ENCODE data around the gene PEX12. TPM values are rescaled to one million over a fixed set of nuclear protein-coding genes. Genes with fewer than 3 reads are reported as not detected.

PEX12 gene
- total RNA-seq, result 1 to 10 TPM; 1.1 to 2.8 TPM

- peak within 1 kb of the TSS; percentile 94 for H3K4me3 ChIP-seq
- H3K27ac ChIP-seq, result peak within 1 kb of the TSS; percentile 79 to 94
- no peaks in the 10 kb centered on the region for H3K27me3 ChIP-seq (replicated peaks; ENCODE audit: insufficient read depth)
- peak; percentile 72 for ATAC-seq (ENCODE audit: insufficient number of reproducible peaks, low FRiP score, low read depth)
- H3K36me3 ChIP-seq, result peaks cover 3% of the 10 kb centered on the region
- H3K9me3 ChIP-seq, result no peaks in the 10 kb centered on the region
- TF ChIP-seq, protein P1, sequence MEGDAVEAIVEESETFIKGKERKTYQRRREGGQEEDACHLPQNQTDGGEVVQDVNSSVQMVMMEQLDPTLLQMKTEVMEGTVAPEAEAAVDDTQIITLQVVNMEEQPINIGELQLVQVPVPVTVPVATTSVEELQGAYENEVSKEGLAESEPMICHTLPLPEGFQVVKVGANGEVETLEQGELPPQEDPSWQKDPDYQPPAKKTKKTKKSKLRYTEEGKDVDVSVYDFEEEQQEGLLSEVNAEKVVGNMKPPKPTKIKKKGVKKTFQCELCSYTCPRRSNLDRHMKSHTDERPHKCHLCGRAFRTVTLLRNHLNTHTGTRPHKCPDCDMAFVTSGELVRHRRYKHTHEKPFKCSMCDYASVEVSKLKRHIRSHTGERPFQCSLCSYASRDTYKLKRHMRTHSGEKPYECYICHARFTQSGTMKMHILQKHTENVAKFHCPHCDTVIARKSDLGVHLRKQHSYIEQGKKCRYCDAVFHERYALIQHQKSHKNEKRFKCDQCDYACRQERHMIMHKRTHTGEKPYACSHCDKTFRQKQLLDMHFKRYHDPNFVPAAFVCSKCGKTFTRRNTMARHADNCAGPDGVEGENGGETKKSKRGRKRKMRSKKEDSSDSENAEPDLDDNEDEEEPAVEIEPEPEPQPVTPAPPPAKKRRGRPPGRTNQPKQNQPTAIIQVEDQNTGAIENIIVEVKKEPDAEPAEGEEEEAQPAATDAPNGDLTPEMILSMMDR (IDR thresholded peaks at IDR 0.05), result no peak
- peak; percentile 58 for DNase-seq (ENCODE audit: low spot score)
- H3K4me1 ChIP-seq (ENCODE audit: control insufficient read depth in 1 of 2, low read depth in 2 of 2), result peaks cover 15 to 25% of the 10 kb centered on the region in 2 donors
Observed at GRCh38 chr17:35578197-35578928, at the start of gene PEX12. Gene PEX12, minus strand, starts transcription at chr17:35578571. Its CDS starts 550 bp downstream, at chr17:35578021.

- Histone ChIP-seq H3K4me3 (no peak overlapping the region), H3K4me1 (ENCODE audit: control insufficient read depth in 1 of 2, low read depth in 2 of 2) (no peaks in the 10 kb centered on the region), H3K27ac (no peak overlapping the region), H3K9me3 (no peaks in the 10 kb centered on the region), H3K27me3 (replicated peaks; ENCODE audit: insufficient read depth) (no peaks in the 10 kb centered on the region), H3K36me3 (peaks cover 34% of the 10 kb centered on the region)
- TF ChIP-seq, protein P1 (IDR thresholded peaks at IDR 0.05), result no peak
- DNase-seq (ENCODE audit: low spot score), result no peak
- ATAC-seq (ENCODE audit: insufficient number of reproducible peaks, low FRiP score, low read depth), result no peak
Observed at GRCh38 chr17:35627417-35627816, 49.0 kb upstream of the PEX12 start.

GRCh38 chr17:35621768-35622167, 43.4 kb upstream of the PEX12 start:
- ATAC-seq (ENCODE audit: insufficient number of reproducible peaks, low FRiP score, low read depth) (no peak), DNase-seq (ENCODE audit: low spot score) (no peak)
- Histone ChIP-seq H3K9me3 (no peaks in the 10 kb centered on the region), H3K4me1 (ENCODE audit: control insufficient read depth in 1 of 2, low read depth in 2 of 2) (no peaks in the 10 kb centered on the region), H3K4me3 (no peak overlapping the region), H3K36me3 (peaks cover 17% of the 10 kb centered on the region), H3K27ac (no peak overlapping the region), H3K27me3 (replicated peaks; ENCODE audit: insufficient read depth) (no peaks in the 10 kb centered on the region)
- TF ChIP-seq, protein P1 (IDR thresholded peaks at IDR 0.05), result no peak

GRCh38 chr17:35618628-35619027, 40.3 kb upstream of the PEX12 start:
- Histone ChIP-seq H3K4me3 (no peak overlapping the region), H3K4me1 (ENCODE audit: control insufficient read depth in 1 of 2, low read depth in 2 of 2) (no peaks in the 10 kb centered on the region), H3K27me3 (replicated peaks; ENCODE audit: insufficient read depth) (no peaks in the 10 kb centered on the region), H3K36me3 (no peaks in the 10 kb centered on the region), H3K27ac (no peak overlapping the region), H3K9me3 (no peaks in the 10 kb centered on the region)
- ATAC-seq (ENCODE audit: insufficient number of reproducible peaks, low FRiP score, low read depth) (no peak), DNase-seq (ENCODE audit: low spot score) (no peak)
- TF ChIP-seq, protein P1 (IDR thresholded peaks at IDR 0.05), result no peak

- TF ChIP-seq, protein P1 (IDR thresholded peaks at IDR 0.05), result no peak
- H3K27me3 ChIP-seq (replicated peaks; ENCODE audit: insufficient read depth), result no peaks in the 10 kb centered on the region
- no peaks in the 10 kb centered on the region for H3K4me1 ChIP-seq (ENCODE audit: control insufficient read depth in 1 of 2, low read depth in 2 of 2)
- no peaks in the 10 kb centered on the region for H3K36me3 ChIP-seq
- ATAC-seq (ENCODE audit: insufficient number of reproducible peaks, low FRiP score, low read depth), result no peak
- no peak overlapping the region for H3K4me3 ChIP-seq
- no peak for DNase-seq (ENCODE audit: low spot score)
- H3K9me3 ChIP-seq, result no peaks in the 10 kb centered on the region
- H3K27ac ChIP-seq, result no peak overlapping the region
Observed at GRCh38 chr17:35617505-35617904, 39.1 kb upstream of the PEX12 start.
